RPMI7951 (cell line): ENCODE results near the gene MYOG. TPM values are rescaled to one million over a fixed set of nuclear protein-coding genes. Genes with fewer than 3 reads are reported as not detected.

Source experiments
- DNase-seq: peaks from one replicate; pipeline ENCODE4 v3.0.0-alpha.2; 2012; ENCODE audit warnings: low read depth
- total RNA-seq: library from RNA; depleted of rRNA; stranded (reverse); fragments of >200 nt; shearing (Covaris generic); gene quantifications from 2 replicates; pipeline ENCODE4 v1.2.3, GENCODE V29; 2014

Gene MYOG
- total RNA-seq, 1 experiment from 2014 or later, result not detected

- peak; percentile 79 for DNase-seq
Observed at GRCh38 chr1:203046984-203047630, 38.7 kb downstream of the MYOG start.

DNA sequence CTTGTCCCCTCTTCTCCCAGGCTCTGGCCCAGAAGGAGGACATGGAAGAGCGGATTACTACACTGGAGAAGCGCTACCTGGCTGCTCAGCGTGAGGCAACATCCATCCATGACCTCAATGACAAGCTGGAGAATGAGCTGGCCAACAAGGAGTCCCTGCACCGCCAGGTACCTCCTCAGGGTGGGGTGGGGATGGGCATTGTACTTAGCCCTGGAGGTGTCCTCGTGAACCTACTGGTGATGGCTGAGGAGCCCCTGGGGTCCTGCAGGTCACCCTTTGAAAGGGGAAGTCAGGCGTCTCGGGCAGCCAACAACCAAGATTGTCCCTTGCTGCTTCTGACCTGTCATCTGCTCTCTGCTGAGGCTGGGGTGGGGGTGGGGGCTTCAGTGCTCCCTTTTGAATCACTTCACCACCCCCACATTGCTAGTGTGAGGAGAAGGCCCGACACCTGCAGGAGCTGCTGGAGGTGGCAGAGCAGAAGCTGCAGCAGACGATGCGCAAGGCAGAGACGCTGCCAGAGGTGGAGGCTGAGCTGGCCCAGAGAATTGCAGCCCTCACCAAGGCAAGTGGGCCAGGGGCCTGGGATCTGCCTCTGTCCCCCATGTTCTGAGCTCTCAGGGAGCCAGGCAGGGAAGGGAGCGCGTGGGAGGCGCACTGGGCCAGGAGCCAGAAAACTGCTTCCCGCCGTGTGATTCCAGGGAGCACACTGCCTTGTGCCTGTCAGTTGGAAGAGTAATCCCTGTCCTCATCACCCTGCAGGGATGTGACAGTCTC, 39.8 kb downstream of the MYOG start:
- peak; percentile 14 for DNase-seq

DNA sequence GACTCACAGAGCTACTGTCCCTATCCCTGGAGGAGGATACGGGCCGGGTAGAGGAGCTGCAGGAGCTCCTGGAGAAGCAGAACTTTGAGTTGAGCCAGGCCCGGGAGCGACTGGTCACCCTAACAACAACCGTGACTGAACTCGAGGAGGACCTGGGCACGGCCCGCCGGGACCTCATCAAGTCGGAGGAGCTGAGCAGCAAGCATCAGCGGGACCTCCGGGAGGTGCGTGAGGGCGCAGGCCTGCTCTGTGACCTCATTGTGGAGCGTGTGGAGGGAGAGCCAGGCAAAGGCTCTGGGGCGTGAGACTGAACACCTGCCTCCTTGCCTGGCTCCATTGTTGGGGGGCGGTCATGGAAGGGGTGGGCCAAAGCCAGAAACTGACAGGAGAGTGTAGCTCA, 40.5 kb downstream of the MYOG start:
- no peak for DNase-seq

- DNase-seq, result no peak
Observed at GRCh38 chr1:203044546-203045250, 41.1 kb downstream of the MYOG start.

GRCh38 chr1:203043830-203044545, 41.8 kb downstream of the MYOG start:
- DNase-seq, result no peak

GRCh38 chr1:203041351-203041932, 44.4 kb downstream of the MYOG start:
- DNase-seq, result no peak

DNA sequence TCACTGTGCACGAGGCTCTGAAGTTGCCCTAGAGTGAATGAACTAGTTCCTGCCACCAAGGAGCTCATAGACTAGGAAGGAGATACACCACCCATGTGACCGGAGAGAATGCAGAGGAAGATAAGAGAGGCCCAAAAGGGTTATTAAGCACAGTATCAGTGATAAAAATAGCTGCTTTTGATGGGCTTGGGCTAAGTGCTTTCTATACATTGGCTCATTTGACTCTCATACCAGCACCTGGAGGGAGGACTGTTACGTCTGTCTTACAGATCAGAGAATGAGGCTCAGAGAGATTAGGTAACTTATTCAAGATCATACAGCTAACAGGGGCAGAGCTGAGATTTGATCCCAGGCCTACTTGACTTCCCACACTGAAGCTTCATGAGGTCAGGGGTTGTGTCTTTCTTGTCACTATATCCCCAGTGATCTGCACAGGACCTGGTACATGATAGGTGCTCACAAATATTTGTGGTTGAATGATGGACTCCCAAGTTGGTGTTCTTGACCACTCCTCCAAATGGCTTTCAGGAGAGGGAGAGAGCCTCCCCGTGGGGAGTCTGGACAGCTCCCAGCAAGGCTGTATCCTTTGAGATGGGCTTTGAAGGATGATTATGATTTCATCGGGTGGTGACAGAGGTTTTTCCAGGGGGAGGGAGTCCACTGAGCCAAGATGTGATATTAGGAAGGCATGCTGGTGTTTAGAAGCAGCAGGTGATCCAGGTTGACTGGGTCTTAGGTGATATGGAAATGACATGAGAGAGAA, 45.1 kb downstream of the MYOG start:
- no peak for DNase-seq

GRCh38 chr1:203039609-203040512, 46.0 kb downstream of the MYOG start:
- DNase-seq, result no peak

GRCh38 chr1:203038891-203039608, 46.8 kb downstream of the MYOG start:
- peak; percentile 64 for DNase-seq

GRCh38 chr1:203038217-203038741, 47.5 kb downstream of the MYOG start:
- DNase-seq, result peak; percentile 90

DNA sequence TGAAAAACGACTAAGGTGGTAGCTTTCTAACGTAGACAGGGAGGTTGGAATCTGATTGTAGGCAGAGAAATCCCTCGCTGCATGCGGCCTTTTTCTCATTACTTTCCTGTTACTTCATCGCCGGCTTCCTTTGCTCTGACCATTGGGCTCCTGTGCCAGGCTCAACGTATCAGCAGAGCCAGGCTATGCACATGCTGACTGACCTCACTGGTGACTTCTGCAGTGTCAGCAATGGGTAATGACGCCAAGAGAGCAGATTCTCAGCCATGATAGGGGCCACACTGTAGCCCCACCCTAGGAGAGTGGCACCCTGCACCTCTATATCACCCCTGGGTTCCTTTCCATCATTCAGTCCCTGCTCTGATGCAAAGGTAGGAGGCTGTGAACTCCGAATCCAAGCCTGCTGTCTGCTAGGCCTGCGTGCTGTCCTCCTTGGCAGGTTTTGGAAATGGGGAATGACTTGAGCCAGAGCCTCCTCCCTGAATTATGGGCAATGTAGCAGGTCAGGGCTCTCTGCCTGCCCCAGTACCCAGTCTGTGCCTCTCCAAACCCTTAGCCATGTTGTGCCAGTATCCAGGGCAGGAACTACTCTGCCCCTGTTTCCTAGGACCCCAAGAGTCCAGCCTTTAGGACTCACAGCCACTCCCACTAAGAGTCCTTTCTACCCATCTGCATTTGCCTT, 48.2 kb downstream of the MYOG start:
- DNase-seq, result no peak

- DNase-seq, result no peak
Observed at GRCh38 chr1:203036537-203036936, 49.3 kb downstream of the MYOG start.

DNA sequence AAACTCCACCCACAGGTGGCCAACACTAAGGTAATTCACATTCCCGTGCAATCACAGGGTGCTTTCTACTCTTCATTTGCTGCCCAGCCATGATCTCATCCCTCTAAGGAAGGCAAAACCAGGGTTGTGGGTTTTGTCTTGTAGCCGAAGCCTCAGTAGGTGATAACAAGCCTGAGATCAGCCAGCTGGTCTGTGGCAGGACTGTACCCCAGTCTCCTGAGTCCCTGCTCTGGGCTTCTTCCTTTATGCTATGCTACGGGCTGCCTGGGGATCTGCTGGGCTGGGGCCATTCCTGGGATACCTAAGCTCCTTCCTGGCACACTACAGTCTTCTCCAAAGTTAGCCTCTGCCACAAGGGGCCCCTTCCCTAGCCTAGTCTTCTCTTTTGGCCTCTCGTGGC, 49.7 kb downstream of the MYOG start:
- DNase-seq, result no peak

GRCh38 chr1:203035111-203036000, 50.5 kb downstream of the MYOG start:
- no peak for DNase-seq

- no peak for DNase-seq
Observed at GRCh38 chr1:203034422-203035110, 51.2 kb downstream of the MYOG start.

DNA sequence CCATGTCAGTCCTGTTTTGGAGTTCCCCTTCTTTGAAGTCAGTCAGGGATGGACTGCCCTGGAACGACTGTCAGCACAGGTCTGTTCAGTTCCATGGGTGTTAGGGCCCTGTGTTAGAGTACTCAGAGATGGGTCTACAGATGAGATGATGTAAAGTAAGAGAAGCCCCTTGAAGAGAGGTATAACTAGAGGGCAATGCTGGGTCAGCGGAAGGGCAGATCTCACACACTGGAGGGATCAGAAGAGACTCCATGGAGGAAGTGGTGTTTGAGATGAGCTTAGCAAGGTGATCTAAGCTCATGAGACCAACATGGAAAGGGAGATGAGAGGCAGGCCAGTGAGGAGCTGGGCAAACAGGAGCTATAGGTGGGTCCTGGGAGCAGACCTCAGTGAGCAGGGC, 51.9 kb downstream of the MYOG start:
- no peak for DNase-seq

GRCh38 chr1:203033287-203033686, 52.5 kb downstream of the MYOG start:
- DNase-seq, result no peak
